NCI-H187 treated with DMSO at 0.1 percent for 48 hours (cell line): Measurements from ENCODE around the gene DBH.

Experiments
- DNase-seq: peaks from one replicate; lab custom pipeline; 2025; lab: John Stamatoyannopoulos, UW

The DBH gene

GRCh38 chr9:133635533-133636531, at the start of gene DBH:
TSS of gene DBH (plus strand) at chr9:133636363. CDS start at chr9:133636372, 9 bp downstream.
- no peak for DNase-seq

DNA sequence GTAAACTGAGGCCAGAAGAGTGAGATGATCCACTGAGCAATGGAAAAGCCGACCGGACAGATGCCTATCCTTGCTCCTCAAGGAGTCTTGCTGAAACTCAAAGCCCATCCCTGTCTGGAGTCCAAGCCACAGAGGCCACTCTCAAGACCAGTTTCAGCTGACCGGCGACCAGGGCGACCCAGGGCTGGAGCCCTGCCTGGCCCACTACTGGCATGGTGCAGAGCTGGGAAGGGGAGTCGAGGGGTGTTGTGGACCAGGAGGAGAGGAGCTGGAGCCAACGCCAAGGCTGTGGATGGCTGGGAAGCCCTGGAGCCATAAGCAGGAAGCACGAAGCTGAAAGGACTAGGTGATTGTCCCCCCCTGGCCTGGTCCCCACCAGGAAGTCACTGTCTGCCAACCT, 49.1 kb upstream of the DBH start:
- DNase-seq = no peak

DNA sequence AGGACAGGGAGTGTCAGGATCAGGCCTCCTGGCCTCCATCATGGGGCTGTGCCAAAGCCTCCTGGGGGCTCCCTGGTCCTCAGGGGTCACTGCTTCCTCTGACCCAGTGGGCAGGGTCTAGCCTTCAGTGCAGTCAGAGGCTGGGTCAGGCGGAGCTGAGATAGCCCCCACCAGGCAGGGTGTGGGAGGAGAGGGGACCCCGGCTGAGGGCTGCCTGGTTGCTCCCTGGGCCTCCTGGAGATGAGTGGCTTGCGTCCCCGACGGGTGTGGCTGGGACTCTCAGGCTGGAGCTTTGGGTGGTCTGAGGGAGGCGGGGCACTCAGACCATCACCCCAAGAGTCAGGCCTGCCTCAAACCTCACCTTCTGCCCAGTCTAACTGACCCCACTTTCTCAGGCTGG, 48.7 kb upstream of the DBH start:
- no peak for DNase-seq

- DNase-seq = no peak
Measured at GRCh38 chr9:133589454-133590227, 46.5 kb upstream of the DBH start.

- no peak for DNase-seq
Measured at GRCh38 chr9:133590231-133590855, 45.8 kb upstream of the DBH start.

- DNase-seq = no peak
Measured at GRCh38 chr9:133591116-133591910, 44.9 kb upstream of the DBH start.

DNA sequence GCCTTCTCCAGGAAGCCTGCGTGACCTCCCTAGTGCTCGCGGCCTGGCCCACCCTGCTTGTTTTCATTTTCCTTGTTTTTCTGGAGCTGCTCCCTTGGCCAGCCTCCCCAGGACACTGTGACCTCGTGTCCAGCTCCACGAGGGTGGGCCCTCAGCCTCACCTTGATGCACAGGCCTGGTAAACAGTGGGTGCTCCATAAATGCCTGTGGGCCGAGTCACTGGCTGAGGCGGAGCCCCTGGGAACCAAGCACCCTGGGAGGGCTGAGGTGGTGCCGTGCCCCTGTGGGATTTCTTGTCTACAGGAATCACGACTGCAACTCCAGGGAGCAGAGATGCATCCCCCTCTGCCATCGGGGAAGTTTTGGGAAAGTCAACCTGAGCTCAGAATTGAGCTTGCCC, 44.2 kb upstream of the DBH start:
- DNase-seq = no peak

- DNase-seq = no peak
Measured at GRCh38 chr9:133592731-133593409, 43.3 kb upstream of the DBH start.

DNA sequence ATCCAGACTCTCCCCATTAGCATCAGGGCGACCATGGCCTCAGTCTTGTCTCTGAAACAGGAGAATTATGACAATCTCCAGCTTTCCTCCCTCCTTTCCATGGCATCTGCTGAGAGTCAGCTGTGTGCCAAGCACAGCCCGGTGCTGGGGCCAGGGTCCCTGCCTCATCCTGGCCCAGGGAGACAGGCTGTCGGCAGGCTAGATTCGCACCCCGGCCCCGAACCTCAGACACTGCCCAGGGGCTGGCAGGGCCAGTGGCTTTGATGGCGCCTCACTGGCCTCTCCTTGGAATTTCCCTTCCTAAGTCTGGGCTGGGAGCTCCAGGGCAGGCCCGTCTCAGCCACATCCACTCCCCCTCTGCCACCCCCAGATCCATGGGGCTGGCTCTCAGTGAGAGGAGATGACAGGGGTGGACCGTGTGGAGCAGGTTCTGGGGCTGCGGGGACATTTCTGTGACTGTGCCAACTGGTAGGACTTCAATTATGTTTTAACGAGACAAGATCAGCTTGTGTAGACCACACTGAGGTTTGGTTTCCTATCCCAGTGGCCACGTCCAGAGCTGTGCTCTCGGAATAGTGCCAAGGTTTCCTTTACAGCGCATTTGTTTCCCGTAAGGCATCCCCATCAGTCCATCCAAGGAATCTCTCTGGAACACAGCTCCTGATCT, 42.4 kb upstream of the DBH start:
- no peak for DNase-seq

DNA sequence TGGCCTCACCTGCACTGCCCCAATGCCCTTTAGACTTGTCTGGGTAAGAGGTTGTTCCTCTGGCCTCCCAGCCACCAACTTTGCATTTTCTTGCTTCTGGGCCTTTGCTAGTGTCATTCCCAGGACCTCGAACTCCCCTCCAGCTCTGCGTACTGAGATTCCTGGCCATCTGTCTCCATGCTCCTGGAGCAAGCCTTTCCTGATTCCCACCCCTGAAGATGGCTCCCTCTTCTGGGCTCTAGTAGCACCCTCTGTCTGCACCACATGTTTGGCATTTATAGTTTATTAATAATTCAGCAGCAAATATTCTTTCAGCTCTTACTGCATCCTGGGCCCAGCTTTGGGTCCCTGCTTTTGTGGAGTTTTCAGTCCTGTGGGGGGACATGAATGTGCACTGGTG, 41.9 kb upstream of the DBH start:
- DNase-seq = no peak

GRCh38 chr9:133595910-133596309, 40.3 kb upstream of the DBH start:
- DNase-seq = no peak

DNA sequence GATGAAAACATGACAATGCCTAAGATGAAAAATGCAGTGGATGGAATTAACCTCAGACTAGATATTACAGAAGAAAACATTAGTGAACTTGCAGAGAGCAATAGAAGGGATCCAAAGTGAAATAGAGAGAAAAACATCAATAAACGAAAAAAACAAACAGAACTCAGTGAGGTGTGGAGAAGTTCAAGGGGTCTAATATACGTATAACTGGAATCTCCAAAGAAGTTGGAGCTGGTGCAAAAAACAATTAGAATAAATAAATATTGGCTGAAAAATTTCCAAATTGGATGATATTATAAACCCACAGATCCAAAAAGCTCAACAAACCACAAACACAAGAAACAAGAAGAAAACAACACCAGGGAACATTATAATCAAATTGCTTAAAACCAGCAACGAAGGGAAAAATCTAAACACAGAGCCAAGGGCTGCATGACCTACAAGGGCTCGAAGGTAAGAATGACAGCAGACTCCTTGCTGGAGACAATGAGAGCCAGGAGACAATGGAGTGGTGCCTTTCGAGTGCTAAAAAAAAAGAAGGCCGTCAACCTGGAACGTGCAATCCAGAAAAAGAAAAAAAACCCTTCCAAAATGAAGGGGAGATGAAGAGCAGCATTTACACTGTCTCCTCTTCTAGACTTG, 38.7 kb upstream of the DBH start:
- no peak for DNase-seq

GRCh38 chr9:133598978-133599377, 37.2 kb upstream of the DBH start:
- no peak for DNase-seq

- no peak for DNase-seq
Measured at GRCh38 chr9:133599470-133600173, 36.5 kb upstream of the DBH start.

DNA sequence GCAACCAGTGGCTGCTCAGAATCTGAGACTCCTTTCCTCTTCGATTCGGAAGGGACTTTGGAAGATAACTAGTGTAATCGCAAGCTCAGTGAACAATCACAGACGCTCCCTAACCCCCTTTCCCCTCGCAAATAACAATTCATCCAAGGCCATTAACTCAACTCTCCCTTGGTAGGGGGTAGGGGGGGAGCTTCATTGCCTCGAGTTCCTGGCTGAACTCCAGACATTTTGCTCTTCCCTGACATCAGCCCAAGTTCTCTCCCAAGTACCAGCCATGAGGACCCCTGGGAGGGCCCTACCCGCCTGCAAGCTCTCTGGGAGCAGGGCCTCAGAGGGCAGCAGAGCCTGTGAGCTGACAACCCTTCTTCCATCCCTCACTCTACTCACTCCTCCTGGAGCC, 35.4 kb upstream of the DBH start:
- DNase-seq = no peak

DNA sequence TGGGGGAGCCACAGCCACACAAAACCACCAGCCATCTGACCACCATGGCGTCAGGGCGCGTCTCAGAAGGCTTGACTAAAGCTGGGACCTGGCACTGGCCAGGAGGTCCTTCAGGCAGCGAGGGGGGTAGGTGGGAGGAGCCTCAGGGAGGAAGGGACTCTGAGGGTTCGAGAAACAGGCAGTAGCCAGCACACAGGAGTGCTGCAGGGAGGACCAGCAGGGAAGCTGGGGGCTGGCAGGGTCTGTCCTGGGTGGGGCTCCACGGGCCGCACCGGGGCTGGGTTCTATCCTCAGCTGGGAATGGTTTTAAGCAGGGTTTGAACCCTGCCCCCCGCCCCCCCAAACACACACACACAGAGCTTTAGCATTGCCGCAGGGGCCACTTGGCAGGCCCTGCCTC, 34.4 kb upstream of the DBH start:
- DNase-seq = no peak

DNA sequence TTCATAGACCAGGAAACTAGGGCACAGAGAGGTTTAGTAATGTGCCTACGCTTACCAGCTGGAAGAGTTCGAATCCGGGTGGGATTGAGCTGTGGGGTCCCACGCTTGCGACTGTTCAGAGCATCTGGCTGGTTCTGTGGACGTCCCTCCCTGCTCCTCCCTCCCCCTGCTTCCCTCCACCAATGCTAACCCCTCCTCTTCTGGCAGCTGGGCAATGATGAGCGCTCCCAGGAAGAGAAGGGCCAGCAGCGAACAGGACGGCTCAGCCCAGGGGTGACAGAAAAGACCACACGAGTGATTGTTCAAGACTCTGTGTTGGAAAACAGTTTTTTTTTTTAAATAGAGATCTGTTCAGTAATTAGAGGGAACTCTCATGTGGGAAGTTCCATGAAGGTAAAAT, 33.9 kb upstream of the DBH start:
- DNase-seq = no peak

DNA sequence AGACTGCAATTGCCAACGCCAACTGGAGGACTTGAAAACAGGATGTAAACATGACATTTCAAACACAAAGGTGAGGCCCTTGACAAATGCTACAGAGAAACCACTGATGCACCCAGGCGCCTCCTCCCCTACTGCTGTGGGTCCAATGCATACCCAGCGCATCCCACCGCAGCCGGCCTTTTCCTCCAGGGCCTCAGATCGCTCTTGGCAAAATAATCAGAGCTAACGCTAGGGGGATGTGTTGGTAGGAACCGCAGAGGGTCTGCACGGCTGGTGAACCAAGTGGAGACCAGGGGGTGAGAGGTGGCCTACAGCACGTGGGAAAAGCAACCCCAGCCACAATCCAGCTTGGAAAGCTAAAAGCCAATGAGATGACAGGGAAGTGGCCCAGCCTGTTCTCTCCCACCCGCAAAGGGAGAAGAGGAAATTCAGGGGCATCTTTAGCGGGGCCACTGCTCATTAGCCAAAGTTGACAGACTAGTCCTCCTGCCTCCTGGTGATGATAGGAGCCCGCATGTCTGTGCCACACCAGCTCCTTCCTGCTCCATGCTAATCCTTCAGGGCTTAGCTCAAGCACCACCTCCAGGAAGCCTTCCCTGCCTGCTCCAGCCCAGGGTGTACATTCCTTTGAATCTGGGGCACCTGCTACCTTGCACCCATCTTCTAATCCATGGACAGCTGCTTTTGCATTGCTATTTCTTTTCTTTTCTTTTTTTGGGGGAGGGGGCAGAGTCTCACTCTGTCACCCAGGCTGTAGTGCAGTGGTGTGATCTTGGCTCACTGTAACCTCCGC, 32.8 kb upstream of the DBH start:
- no peak for DNase-seq

DNA sequence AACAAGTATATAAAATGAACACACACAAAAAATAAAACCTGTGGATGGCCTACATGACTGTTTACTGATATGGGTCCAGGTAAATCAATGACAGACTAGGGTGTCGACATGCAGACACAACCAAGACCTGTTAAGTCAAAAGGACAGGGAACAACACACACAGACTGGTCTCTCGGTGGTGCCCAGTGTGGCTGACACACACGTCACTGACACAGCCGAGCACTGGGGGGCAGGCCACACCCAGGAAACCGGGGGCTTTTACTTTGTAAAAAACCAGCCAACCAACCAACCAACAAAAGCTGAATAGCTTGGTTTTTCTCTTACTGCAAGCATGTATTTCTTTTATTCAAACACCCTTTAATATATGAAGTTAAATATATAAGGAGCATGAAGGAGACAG, 31.9 kb upstream of the DBH start:
- DNase-seq = no peak
